Left cardiac atrium (tissue), 4 donors: Measurements from ENCODE around the gene PTPRN2. TPM values are rescaled to one million over a fixed set of nuclear protein-coding genes. Genes with fewer than 3 reads are reported as not detected.
"Not testable (repeated sequence)": the region's sequence is repeated elsewhere in the genome, so short reads cannot be mapped to it uniquely, and the experiment has no call there.

Source experiments
- ATAC-seq, 2 donors: fragments of 200-7000 bp; cut with Tn5 transposase; one replicate each; pipeline ENCODE4 v1.9.1; 2020; ENCODE audit warnings: mild to moderate bottlenecking in 2 of 2, moderate library complexity in 2 of 2
- DNase-seq: peaks from one replicate; pipeline ENCODE4 v3.0.0-alpha.2; 2020
- intact Hi-C, 2 donors: fragments of 100-400 bp; cut with DNase I; formaldehyde crosslinking; loops; one replicate each; pipeline versions ENCODE4 v1.14.1 to v1.15.1; 2022 to 2023
- total RNA-seq, 2 donors: library from RNA; stranded (reverse); fragmentation: NEBNext Ultra II Directional; extraction: Animal tissue kit (Norgen Biotek cat#: 25700); gene quantifications; one replicate each; pipeline ENCODE4 v1.2.1, GENCODE V29; 2021
- donor health status: DM: no; HTN: yes; CAD: no.
- donor health status: DM: no; HTN: yes; CAD: no; lungs with severe emphysema.
- donor health status: DM: yes; HTN: yes; CAD: no.
- donor health status: Dilated cardiomyopathy.

PTPRN2 gene
- total RNA-seq, 2 donors from 2014 or later = 1.9 to 2.3 TPM

- intact Hi-C loops = no loop called here
- ATAC-seq = no peak
- no peak for DNase-seq
Observed at GRCh38 chr7:157786375-157787274, 801.0 kb downstream of the PTPRN2 start.

DNA sequence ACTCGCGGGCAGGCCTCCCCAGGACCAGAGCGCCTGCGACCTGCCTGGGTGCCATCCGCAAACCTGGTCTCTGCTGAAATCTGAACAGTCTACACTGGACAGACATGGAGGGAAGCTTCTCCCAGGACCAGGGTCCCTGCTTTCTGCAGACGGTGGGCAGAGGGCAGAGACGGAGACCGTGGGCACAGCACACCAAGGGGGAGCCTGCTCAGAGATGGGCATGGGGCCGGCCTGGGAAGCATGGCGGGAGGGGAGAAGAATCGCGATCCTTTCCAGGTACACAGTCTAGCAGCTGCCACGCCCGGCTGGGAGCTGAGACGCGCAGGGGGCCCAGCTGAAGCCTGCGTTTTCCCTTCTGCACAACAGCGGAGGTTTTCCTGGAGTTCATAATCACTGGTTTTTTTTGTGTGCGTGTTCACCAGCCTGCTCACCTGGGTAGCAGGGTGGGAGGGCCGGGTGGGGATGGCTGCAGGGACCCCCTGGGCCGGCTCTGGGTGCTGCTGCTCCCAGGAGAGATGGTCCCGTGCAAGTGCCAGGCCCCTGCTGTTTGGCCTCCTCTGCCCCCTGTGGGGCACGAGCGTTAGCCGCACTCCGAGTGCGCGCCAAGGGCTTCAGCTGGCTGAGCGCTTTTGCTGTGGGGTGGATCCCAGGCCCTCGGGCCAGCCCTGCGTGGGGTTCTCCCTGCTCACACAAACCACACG is 802.0 kb downstream of the PTPRN2 start:
- intact Hi-C loops = no loop called here
- DNase-seq (no peak), ATAC-seq (no peak)

GRCh38 chr7:157784979-157785441 is 802.6 kb downstream of the PTPRN2 start:
- intact Hi-C loops = no loop called here

DNA sequence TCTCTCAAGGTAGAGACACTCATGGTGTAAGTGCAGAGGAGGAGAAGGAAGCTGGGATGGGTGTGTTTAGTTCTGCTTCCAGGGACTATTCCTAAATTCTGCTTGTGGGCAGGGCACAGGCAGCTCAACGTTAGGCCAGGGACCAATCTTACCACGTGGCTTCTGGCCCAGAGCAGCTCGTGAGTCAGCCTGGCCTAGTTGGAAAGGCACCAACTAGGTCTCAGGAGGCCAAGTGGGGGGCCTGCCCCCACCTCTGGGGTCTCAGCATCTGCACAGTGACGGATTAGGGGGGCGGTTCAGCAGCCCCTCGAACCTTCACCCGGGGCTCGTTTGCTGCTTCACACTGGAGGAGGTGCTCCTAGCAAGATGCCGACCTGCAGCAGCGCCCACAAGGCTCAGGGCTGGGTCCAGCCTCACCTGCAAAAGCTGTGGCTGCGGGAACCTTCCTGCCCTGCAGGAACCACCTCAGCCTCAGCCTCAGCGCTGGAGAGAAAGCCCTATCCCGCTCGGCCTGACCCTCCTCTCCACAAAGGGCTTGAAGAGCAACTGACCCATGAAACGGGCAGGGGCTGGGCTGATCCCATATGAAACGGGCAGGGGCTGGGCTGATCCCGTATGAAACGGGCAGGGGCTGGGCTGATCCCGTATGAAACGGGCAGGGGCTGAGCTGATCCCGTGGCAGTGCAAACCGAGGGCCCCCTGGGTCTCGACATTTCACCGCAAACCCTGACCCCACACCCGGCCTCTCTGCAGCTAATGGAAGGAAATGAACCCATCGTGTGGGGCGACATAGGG is 803.4 kb downstream of the PTPRN2 start:
- intact Hi-C loops = no loop called here
- DNase-seq = no peak
- no peak for ATAC-seq

More at GRCh38 chr7:157784979-157785441, 802.6 kb downstream of the PTPRN2 start:
- DNase-seq (no peak), ATAC-seq (no peak)

- no peak for DNase-seq
- intact Hi-C loops = no loop called here
- no peak for ATAC-seq
Observed at GRCh38 chr7:157782041-157782440, 805.6 kb downstream of the PTPRN2 start.

DNA sequence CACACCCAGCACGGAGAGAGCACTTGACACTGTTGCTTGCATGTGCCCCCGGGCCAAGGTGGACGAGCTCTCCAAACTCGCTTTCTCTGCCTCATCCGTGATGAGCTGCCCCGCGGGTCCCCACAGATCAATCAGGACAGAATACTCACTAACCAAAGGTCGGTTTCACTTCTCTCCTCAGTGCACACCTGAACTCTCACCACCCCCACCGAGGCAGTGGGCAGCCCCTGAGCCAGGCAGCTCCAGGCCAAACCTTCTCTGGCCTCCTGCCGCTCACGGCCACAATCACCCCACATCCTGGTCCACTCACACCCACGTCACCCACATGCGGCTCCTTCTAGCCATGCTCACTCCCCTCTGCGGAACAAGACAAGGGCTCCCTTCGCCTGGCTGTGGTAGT is 806.9 kb downstream of the PTPRN2 start:
- ATAC-seq (no peak), DNase-seq (no peak)
- intact Hi-C loops = no loop called here

- no peak for ATAC-seq
- intact Hi-C loops = no loop called here
Observed at GRCh38 chr7:157780312-157780711, 807.3 kb downstream of the PTPRN2 start.

DNA sequence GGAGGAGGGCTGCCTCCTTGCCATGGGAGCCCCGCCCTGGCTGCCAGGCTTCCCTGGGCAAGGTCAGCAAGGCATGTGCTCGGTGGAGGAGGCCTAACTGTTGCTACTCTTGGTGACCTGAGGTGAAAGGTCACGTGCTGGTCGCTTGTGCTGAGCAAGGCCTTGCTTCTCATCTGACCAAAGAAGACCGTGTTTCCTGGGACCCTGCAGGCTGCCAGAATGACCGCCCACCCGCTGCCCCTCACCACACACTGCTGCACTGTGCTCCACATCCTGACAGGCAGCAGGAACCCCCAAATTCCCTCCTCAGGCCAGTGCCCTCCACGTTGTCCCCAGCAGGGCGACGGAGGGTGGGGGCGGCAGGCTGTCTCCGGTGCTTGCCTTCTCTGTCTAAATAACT is 808.4 kb downstream of the PTPRN2 start:
- no peak for ATAC-seq
- intact Hi-C loops = no loop called here

More at GRCh38 chr7:157780312-157780711, 807.3 kb downstream of the PTPRN2 start:
- no peak for DNase-seq

GRCh38 chr7:157777194-157777762 is 810.3 kb downstream of the PTPRN2 start:
- DNase-seq, ATAC-seq, intact Hi-C loops: not testable (repeated sequence)

More for the DNA sequence above, 808.4 kb downstream of the PTPRN2 start:
- no peak for DNase-seq

- no peak for DNase-seq
- intact Hi-C loops = no loop called here
- ATAC-seq = no peak
Observed at GRCh38 chr7:157775560-157776332, 811.9 kb downstream of the PTPRN2 start.

GRCh38 chr7:157775021-157775559 is 812.5 kb downstream of the PTPRN2 start:
- intact Hi-C loops = no loop called here
- DNase-seq (no peak), ATAC-seq (no peak)

DNA sequence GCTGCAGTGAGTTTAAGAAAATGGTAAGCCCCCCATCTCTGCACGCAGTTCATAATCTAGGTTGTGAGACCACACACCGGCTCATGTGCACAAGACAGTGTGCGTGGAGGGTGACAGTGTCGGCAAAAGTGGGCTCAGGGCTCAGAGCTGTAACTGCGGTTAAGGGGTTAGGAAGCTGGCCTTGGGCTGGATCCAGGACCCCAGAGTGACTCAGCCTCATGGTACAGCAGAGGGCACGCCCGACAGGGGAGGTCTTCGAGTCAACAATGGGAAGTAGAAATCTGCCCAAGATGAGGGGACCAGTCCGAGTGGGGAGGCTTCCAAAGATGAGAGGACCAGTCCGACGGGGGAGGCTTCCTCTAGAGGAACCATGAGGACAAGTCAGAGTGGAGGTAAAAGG is 813.1 kb downstream of the PTPRN2 start:
- no peak for ATAC-seq
- intact Hi-C loops = no loop called here
- DNase-seq = no peak

GRCh38 chr7:157773361-157773760 is 814.3 kb downstream of the PTPRN2 start:
- ATAC-seq (no peak), DNase-seq (no peak)
- intact Hi-C loops = no loop called here

- no peak for ATAC-seq
- DNase-seq = no peak
Observed at GRCh38 chr7:157772486-157773130, 815.0 kb downstream of the PTPRN2 start.

DNA sequence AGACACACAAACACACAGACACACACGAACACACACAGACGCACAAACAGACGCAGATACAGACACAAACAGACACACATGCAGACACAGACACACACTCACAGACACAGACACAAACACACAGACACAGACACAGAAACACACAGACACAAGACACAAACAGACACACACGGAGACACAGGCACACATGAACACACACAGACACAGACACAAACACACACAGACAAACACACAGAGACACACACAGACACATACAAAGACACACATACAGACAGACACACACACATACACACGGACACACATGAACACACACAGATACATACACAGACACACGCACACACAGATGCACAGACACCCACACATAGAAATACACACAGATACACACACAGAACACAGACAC is 815.9 kb downstream of the PTPRN2 start:
- no peak for DNase-seq
- intact Hi-C loops = no loop called here
- ATAC-seq = no peak

More at GRCh38 chr7:157772486-157773130, 815.0 kb downstream of the PTPRN2 start:
- intact Hi-C loops = no loop called here

DNA sequence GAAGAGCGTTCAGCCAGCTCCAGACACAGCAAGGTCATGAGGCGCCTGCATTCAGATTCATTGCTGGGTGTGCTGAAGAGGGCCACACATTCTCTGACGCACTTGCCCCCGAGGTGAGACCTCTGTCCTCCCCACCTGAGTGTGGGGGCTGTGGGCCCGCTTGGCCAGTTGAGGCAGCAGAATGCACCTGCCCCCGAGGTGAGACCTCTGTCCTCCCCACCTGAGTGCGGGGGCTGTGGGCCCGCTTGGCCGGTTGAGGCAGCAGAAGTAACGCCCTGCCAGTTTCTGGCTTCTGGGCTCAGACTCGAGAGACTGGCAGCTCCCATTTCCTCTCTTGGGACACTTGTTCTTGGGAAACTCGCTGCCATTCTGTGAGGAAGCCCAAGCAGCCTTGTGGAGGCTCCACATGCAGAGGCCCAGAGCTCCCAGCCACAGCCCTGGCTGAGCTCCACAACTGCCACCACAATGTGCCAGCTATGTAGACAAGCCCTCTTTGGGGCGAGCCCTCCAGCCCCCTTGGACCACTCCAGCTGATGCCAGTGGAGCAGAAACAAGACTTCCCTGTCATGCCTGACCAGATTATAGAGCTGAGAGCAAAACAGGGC is 816.8 kb downstream of the PTPRN2 start:
- intact Hi-C loops = no loop called here
- no peak for ATAC-seq
- DNase-seq = no peak

GRCh38 chr7:157769526-157770215 is 818.0 kb downstream of the PTPRN2 start:
- intact Hi-C loops = no loop called here
- no peak for ATAC-seq
- DNase-seq = no peak
